ENCODE measurements around the gene G3BP1.
"Not testable (repeated sequence)": the region's sequence is repeated elsewhere in the genome, so short reads cannot be mapped to it uniquely, and the experiment has no call there.

The G3BP1 gene

GRCh38 chr5:151771259-151772028 lies at the start of gene G3BP1:
Gene G3BP1, plus strand, starts transcription at chr5:151771954. Its CDS starts 14,667 bp downstream, at chr5:151786621.
- Histone ChIP-seq H3K9ac (ENCODE audit: low read depth, low read length) (peak within 1 kb of the TSS; percentile 85), H3K4me1 (ENCODE audit: insufficient read depth, low read length) (peaks cover 12% of the 10 kb centered on the region; the same call in 1 of the 2 replicates), H3K9me3 (ENCODE audit: control insufficient read depth, insufficient read depth, low read length) (no peaks in the 10 kb centered on the region), H3K36me3 (ENCODE audit: insufficient read depth, low read length) (no peaks in the 10 kb centered on the region; the same call in 1 of the 2 replicates)

GRCh38 chr5:151722546-151722945 lies 49.2 kb upstream of the G3BP1 start:
- no peaks in the 10 kb centered on the region for H3K9me3 ChIP-seq (ENCODE audit: control insufficient read depth, insufficient read depth, low read length)
- peaks cover 14% of the 10 kb centered on the region for H3K4me1 ChIP-seq (ENCODE audit: insufficient read depth, low read length)
- H3K9ac ChIP-seq (ENCODE audit: low read depth, low read length), result no peak overlapping the region
- H3K36me3 ChIP-seq (ENCODE audit: insufficient read depth, low read length), result no peaks in the 10 kb centered on the region

GRCh38 chr5:151724360-151724759 lies 47.4 kb upstream of the G3BP1 start:
- Histone ChIP-seq H3K4me1 (ENCODE audit: insufficient read depth, low read length) (peaks cover 11% of the 10 kb centered on the region), H3K9me3 (ENCODE audit: control insufficient read depth, insufficient read depth, low read length) (no peaks in the 10 kb centered on the region), H3K36me3 (ENCODE audit: insufficient read depth, low read length) (no peaks in the 10 kb centered on the region), H3K9ac (ENCODE audit: low read depth, low read length) (no peak overlapping the region)

GRCh38 chr5:151729597-151729996 lies 42.2 kb upstream of the G3BP1 start:
- not testable (repeated sequence) for H3K36me3 ChIP-seq (ENCODE audit: insufficient read depth, low read length); H3K9ac ChIP-seq (ENCODE audit: low read depth, low read length); H3K9me3 ChIP-seq (ENCODE audit: control insufficient read depth, insufficient read depth, low read length); H3K4me1 ChIP-seq (ENCODE audit: insufficient read depth, low read length)

GRCh38 chr5:151730381-151730780 lies 41.4 kb upstream of the G3BP1 start:
- H3K9ac ChIP-seq (ENCODE audit: low read depth, low read length), result no peak overlapping the region
- H3K9me3 ChIP-seq (ENCODE audit: control insufficient read depth, insufficient read depth, low read length), result peaks cover 6% of the 10 kb centered on the region
- no peaks in the 10 kb centered on the region for H3K36me3 ChIP-seq (ENCODE audit: insufficient read depth, low read length)
- no peaks in the 10 kb centered on the region for H3K4me1 ChIP-seq (ENCODE audit: insufficient read depth, low read length)

GRCh38 chr5:151733358-151734063 lies 38.2 kb upstream of the G3BP1 start:
- peaks cover 6% of the 10 kb centered on the region for H3K9me3 ChIP-seq (ENCODE audit: control insufficient read depth, insufficient read depth, low read length)
- H3K4me1 ChIP-seq (ENCODE audit: insufficient read depth, low read length), result no peaks in the 10 kb centered on the region
- no peak overlapping the region for H3K9ac ChIP-seq (ENCODE audit: low read depth, low read length)
- no peaks in the 10 kb centered on the region for H3K36me3 ChIP-seq (ENCODE audit: insufficient read depth, low read length)

GRCh38 chr5:151734064-151734408 lies 37.7 kb upstream of the G3BP1 start:
- H3K9ac ChIP-seq (ENCODE audit: low read depth, low read length), result no peak overlapping the region
- H3K36me3 ChIP-seq (ENCODE audit: insufficient read depth, low read length), result no peaks in the 10 kb centered on the region
- H3K4me1 ChIP-seq (ENCODE audit: insufficient read depth, low read length), result no peaks in the 10 kb centered on the region
- H3K9me3 ChIP-seq (ENCODE audit: control insufficient read depth, insufficient read depth, low read length), result peaks cover 6% of the 10 kb centered on the region

GRCh38 chr5:151735646-151736045 lies 36.1 kb upstream of the G3BP1 start:
- Histone ChIP-seq H3K4me1 (ENCODE audit: insufficient read depth, low read length) (peaks cover 11% of the 10 kb centered on the region), H3K36me3 (ENCODE audit: insufficient read depth, low read length) (no peaks in the 10 kb centered on the region)

GRCh38 chr5:151737431-151737830 lies 34.3 kb upstream of the G3BP1 start:
- H3K9ac ChIP-seq (ENCODE audit: low read depth, low read length), result no peak overlapping the region
- H3K9me3 ChIP-seq (ENCODE audit: control insufficient read depth, insufficient read depth, low read length), result no peaks in the 10 kb centered on the region
- no peaks in the 10 kb centered on the region for H3K36me3 ChIP-seq (ENCODE audit: insufficient read depth, low read length)
- H3K4me1 ChIP-seq (ENCODE audit: insufficient read depth, low read length), result peaks cover 11% of the 10 kb centered on the region

More at GRCh38 chr5:151735646-151736045, 36.1 kb upstream of the G3BP1 start:
- Histone ChIP-seq H3K9ac (ENCODE audit: low read depth, low read length) (no peak overlapping the region), H3K9me3 (ENCODE audit: control insufficient read depth, insufficient read depth, low read length) (peaks cover 2% of the 10 kb centered on the region; the same call in 1 of the 2 replicates)

- Histone ChIP-seq H3K9ac (ENCODE audit: low read depth, low read length) (no peak overlapping the region), H3K36me3 (ENCODE audit: insufficient read depth, low read length) (no peaks in the 10 kb centered on the region), H3K9me3 (ENCODE audit: control insufficient read depth, insufficient read depth, low read length) (no peaks in the 10 kb centered on the region), H3K4me1 (ENCODE audit: insufficient read depth, low read length) (peaks cover 11% of the 10 kb centered on the region)
Measured at GRCh38 chr5:151738125-151738848, 33.5 kb upstream of the G3BP1 start.

- Histone ChIP-seq H3K9ac (ENCODE audit: low read depth, low read length) (no peak overlapping the region), H3K36me3 (ENCODE audit: insufficient read depth, low read length) (no peaks in the 10 kb centered on the region), H3K4me1 (ENCODE audit: insufficient read depth, low read length) (peaks cover 11% of the 10 kb centered on the region), H3K9me3 (ENCODE audit: control insufficient read depth, insufficient read depth, low read length) (no peaks in the 10 kb centered on the region)
Measured at GRCh38 chr5:151739395-151739794, 32.4 kb upstream of the G3BP1 start.

GRCh38 chr5:151739939-151740335 lies 31.8 kb upstream of the G3BP1 start:
- Histone ChIP-seq H3K36me3 (ENCODE audit: insufficient read depth, low read length) (no peaks in the 10 kb centered on the region), H3K4me1 (ENCODE audit: insufficient read depth, low read length) (peaks cover 11% of the 10 kb centered on the region), H3K9ac (ENCODE audit: low read depth, low read length) (no peak overlapping the region), H3K9me3 (ENCODE audit: control insufficient read depth, insufficient read depth, low read length) (no peaks in the 10 kb centered on the region)

GRCh38 chr5:151740336-151740942 lies 31.3 kb upstream of the G3BP1 start:
- H3K36me3 ChIP-seq (ENCODE audit: insufficient read depth, low read length), result no peaks in the 10 kb centered on the region
- peaks cover 11% of the 10 kb centered on the region for H3K4me1 ChIP-seq (ENCODE audit: insufficient read depth, low read length)
- H3K9ac ChIP-seq (ENCODE audit: low read depth, low read length), result no peak overlapping the region
- no peaks in the 10 kb centered on the region for H3K9me3 ChIP-seq (ENCODE audit: control insufficient read depth, insufficient read depth, low read length)

GRCh38 chr5:151740958-151741373 lies 30.8 kb upstream of the G3BP1 start:
- no peak overlapping the region for H3K9ac ChIP-seq (ENCODE audit: low read depth, low read length)
- no peaks in the 10 kb centered on the region for H3K9me3 ChIP-seq (ENCODE audit: control insufficient read depth, insufficient read depth, low read length)
- H3K36me3 ChIP-seq (ENCODE audit: insufficient read depth, low read length), result peaks cover 3% of the 10 kb centered on the region; the same call in 1 of the 2 replicates
- peaks cover 11% of the 10 kb centered on the region for H3K4me1 ChIP-seq (ENCODE audit: insufficient read depth, low read length)
